Stimulated activated CD4-positive, alpha-beta T cell treated with anti-CD3 and anti-CD28 coated beads, TNF-alpha, amount 100 ng/mL, for 24 hours (primary cell): Measurements from ENCODE around the gene CARD16.
"Not testable (repeated sequence)": the region's sequence is repeated elsewhere in the genome, so short reads cannot be mapped to it uniquely, and the experiment has no call there.

Source experiments
- DNase-seq, 3 experiments: peaks; one replicate each; pipeline ENCODE4 v3.0.0-alpha.2; 2020; ENCODE audit warnings: low read depth in 3 of 3

CARD16 gene

GRCh38 chr11:105049481-105049880 is 4.3 kb upstream of the CARD16 start:
- DNase-seq, result no peak

- no peak for DNase-seq
These were observed 1.9 kb upstream of the CARD16 start for GRCh38 chr11:105046898-105047579.

DNA sequence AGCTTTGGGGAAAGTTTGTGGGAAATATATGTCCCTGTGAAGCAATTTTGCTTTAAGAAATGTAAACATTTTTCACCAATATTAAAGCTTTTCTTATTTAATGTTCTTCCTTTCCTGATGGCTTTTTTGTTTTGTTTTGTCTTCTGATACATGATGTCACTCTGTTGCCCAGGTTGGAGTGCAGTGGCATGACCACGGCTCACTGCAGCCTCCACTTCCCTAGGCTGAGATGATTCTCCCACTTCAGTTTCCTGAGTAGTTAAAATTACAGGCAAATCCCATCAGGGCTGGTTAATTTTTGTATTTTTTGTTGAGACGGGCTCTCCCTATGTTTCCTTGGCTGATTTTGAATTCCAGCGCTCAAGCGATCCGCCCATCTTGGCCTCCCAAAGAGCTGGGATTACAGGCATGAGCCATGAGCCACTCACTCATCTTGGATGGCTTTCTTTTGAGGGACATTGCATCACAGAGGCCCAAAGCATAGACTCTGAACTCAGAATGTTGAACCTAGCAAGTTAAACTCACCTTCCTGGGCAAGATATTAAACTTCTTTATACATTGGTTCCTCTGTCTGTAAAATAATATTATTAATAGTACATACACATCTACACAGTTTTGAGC is 651 bp upstream of the CARD16 start:
- no peak for DNase-seq

DNA sequence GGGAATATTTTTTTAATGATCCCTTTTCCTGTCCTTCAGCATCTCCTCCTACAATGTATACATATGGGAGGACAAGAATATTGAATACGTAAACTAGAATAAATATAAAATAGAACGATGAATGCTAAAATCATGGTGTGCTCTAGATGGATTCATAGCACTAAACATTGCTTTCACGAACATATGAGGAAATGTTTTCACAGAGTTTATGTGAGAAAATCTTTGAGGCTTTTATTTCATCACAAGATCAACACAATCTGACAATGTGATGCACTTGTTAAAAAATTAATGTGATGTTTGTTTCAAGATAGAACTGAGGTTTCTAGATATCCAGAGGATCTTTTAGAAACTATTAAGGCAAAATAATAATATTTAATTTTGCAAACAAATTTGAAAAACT is 3.0 kb downstream of the CARD16 start:
- no peak for DNase-seq

GRCh38 chr11:105040703-105041102 is 4.4 kb downstream of the CARD16 start:
- DNase-seq, result no peak

- DNase-seq, result no peak
These were observed 10.1 kb downstream of the CARD16 start, which contains the start of gene CASP1 for GRCh38 chr11:105034813-105035620. Gene CASP1, minus strand, starts transcription at chr11:105035144. Its CDS starts 31 bp downstream, at chr11:105035113.

- not testable (repeated sequence) for DNase-seq
These were observed 10.7 kb downstream of the CARD16 start for GRCh38 chr11:105034388-105034787.

DNA sequence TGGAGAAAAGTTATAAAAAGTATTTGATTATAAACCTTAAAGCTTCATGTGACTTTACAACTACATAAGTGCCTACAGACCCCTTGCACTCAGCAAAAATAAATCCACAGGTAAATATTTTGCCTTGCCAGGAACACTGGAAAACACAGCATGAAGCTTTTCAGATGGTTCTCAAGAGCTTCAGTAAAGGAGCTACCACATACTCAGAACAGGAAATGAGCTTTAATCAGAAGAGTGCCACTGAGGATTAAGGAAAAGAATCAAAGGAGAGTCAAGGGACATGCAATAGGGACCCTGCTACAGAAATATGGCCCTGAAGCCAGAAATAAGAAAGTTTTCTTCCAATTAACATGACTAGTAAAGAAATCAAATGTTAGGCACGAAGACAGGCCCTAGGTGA is 11.4 kb downstream of the CARD16 start:
- no peak for DNase-seq

- DNase-seq, result no peak
These were observed 11.8 kb downstream of the CARD16 start for GRCh38 chr11:105033343-105033742.

DNA sequence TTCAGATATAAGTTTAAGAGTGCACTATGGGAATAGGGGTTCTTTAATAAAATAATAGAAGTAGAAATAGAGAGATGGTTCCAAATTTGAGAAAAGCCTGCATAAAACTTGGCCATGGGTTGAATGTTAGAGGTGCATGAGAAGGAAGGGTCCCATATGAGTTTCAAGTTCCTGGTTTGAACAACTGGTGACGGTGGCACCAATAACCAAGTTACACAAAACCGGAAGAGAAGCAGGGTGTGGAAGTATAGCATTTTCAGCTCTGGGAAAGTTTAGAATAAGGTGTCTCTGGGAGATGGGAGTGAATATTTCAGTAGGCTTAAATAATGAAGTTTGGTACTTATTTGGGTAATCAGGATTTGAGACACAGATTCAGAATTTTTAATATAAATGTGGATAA is 12.6 kb downstream of the CARD16 start:
- no peak for DNase-seq

DNA sequence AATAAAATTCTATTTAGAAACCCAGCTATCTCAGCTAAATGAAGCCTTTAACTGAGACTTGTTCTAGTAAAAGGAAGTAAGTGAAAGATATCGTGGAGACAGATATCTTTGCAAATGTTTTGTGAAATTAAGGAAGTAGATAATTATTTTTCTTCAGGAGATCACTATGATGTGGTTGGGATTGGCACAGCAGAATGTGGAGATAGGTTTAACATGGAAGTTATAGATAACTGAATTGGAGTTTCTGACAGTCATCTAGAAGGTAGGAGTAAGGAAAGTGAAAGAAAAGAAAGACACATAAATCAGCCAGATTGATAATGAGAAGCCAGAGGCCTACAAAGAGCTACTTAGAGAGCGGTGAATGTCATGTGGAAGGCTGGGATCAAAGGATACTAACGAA is 17.5 kb downstream of the CARD16 start:
- DNase-seq, result no peak

DNA sequence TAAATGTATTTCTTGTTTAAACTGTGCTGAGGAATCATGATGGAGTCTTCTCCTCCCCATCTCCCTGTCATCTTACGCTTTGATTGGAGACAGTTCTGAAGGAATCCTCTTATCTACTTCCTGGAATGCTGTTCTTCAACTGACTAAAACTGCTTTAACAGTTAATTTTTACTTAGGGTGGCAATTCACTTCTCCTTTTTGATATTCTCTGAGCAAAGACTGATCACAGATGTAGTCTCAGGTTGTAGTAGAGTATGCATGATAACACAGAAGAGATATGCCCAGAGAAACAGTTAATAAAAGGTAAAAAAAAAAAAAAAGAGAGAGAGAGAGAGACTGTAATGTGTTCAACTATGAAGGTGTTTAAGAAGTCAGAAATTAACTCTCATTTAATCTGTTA is 20.7 kb downstream of the CARD16 start:
- no peak for DNase-seq

- no peak for DNase-seq
These were observed 22.1 kb downstream of the CARD16 start, which contains the start of gene CASP5 for GRCh38 chr11:105023003-105023402. Gene CASP5, minus strand, starts transcription at chr11:105023168. Its CDS starts 32 bp downstream, at chr11:105023136.

DNA sequence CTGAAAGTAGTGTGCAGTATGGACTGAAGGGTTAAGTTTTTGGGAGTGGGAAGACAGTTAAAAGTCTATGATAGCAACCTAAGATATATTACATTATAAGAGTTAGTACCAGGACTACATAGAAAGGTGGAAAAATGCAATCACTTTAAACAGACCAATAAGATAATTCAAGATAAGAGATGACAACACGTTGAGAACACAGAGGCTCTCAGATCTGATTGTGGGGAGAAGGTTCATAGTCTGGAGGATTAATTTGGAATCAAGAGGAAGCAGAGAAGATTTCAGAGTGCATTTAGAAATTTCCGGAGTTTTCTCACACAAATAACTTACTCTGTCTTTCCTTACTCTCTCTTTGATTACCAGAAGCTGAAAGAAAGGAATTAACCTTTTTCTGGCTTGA is 22.6 kb downstream of the CARD16 start:
- no peak for DNase-seq

GRCh38 chr11:105007463-105007862 is 37.7 kb downstream of the CARD16 start:
- no peak for DNase-seq

- no peak for DNase-seq
These were observed 39.7 kb downstream of the CARD16 start for GRCh38 chr11:105005451-105005845.

DNA sequence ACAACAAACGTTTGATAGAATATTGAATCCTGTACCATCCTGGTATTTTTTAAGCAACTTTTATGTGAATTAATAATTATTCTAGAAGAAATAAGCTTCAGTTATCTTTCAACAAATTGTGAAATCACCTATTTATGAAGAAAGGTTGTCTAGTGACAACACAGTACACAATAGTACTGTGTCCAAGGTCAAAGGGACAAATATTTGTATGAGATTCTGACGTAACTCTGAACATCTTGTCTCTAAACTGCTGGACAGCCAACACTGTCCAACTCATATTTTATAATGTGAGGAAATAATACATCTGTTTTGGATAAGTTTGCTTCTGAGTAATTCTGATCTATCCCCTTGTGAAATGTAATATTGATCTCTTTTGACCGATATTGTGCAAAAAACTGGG is 41.1 kb downstream of the CARD16 start:
- no peak for DNase-seq

GRCh38 chr11:105003151-105003550 is 42.0 kb downstream of the CARD16 start:
- no peak for DNase-seq

DNA sequence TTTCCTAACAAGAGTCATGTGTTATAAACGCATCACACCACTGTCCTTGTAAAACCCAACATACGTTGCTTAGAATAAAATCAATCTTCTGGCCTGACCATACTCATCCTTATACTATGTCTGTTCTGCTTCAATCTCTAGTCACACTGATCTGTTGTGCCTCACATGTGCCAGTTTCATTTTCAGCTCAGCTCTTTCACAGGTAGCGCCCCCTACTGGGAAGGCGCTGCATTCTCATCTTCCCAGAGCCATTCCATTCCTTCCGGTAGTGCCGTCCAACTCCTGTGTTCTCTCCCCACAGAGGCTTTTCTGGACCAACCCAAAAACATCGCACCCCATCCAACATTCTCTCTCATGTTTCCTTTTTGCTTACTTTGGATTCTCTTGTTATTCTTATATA is 44.3 kb downstream of the CARD16 start:
- DNase-seq, result peak; percentile 16 to 48 (median 28)

DNA sequence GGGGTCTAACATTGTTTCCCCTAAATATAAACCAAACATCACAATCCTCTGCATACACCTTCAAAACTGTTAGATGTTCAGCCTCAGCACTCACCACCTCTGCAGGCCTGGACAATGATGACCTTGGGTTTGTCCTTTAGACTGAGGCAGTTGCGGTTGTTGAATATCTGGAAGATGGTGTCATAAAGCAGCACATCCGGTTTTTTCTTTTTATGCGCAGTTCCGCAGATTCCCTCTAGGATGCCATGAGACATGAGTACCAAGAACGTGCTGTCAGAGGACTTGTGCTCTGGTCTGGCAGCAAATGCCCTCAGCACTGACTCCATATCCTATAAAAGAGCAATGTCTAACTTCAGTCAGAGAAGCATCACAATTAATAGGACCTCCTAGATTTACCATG is 45.0 kb downstream of the CARD16 start:
- DNase-seq, result no peak

GRCh38 chr11:104999721-105000120 is 45.4 kb downstream of the CARD16 start:
- no peak for DNase-seq

DNA sequence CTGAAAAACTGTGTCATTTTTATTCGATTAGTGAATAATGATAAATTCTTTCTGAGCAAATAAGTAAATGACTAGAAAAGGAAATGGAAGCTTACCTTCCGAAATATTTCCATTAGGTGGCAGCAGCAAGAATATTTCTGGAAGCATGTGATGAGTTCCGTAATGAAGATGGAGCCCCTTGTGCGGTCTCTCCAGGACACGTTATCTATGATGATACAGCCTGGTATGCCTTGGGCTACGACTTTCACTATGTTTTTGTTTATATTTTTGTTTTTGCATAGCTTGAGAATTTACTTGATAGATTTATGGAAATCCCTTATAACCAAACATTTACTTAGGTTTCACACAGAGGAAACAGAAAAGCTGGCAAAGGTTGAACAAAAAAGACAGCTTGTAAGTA is 47.8 kb downstream of the CARD16 start:
- DNase-seq, result no peak

GRCh38 chr11:104995001-104995408 is 50.1 kb downstream of the CARD16 start:
- no peak for DNase-seq
